HG03108 (cell line): ENCODE measurements around the gene KRT12.
"Not testable (repeated sequence)": the region's sequence is repeated elsewhere in the genome, so short reads cannot be mapped to it uniquely, and the experiment has no call there.

Experiments used
- ATAC-seq: cut with Tn5 transposase; IDR thresholded peaks from one replicate; pipeline ENCODE4 v1.9.1; 2021; ENCODE audit warnings: moderate library complexity; ENCODE audit not compliant: unreplicated experiment

KRT12 gene

DNA sequence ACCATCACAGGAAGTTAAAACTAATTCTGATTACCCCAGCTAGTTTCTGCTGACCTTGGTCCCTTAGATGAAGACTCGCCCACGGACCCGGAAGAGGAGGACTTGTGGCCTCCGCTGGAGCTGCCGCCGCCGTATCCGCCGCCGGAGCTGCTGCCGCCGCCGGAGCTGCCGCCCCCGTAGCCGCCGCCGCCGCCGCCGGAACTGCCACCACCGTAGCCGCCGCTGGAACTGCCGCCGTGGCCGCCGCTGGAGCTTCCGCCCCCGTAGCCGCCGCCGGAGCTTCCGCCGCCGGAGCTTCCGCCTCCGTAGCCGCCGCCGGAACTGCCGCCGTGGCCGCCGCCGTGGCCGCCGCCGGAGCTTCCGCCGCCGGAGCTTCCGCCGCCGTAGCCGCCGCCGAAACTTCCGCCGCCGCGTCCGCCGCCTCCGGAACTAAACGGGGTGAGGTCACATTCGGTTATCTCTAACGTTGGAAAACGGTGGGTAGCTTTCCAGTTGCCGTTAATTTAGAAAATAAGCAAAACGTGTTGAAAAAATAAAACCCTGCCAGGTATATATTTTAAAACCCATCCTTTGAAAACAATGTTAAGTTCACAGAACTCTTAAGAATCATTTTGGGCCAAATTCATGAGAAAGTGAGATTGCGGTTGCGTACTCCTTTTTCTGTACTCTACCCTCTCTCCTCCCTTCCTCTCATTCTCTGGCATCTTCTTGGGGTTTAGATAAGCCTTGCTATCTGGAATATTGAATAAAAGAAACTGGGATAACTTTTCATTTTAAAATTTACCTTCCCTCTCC, 48.1 kb downstream of the KRT12 start:
- peak; percentile 77 for ATAC-seq

DNA sequence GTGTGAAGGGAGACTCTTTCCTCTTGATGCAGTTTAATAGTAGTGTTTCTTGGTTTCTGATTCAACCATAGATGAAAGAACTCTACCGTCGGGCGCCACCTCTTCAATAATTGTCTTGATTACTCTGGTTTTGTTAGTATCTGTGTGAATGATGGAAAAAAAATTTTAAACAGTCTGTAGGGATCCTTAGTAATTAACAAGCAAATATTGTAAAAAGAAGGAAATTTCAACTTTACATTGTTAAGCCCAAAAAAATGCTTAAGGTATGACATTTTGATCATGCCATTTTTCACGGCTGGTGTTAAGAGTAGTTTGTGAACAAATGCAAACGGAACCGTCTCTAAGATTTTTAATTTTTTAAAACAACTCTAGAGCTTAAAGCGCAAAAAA, 48.7 kb downstream of the KRT12 start:
- ATAC-seq = no peak

DNA sequence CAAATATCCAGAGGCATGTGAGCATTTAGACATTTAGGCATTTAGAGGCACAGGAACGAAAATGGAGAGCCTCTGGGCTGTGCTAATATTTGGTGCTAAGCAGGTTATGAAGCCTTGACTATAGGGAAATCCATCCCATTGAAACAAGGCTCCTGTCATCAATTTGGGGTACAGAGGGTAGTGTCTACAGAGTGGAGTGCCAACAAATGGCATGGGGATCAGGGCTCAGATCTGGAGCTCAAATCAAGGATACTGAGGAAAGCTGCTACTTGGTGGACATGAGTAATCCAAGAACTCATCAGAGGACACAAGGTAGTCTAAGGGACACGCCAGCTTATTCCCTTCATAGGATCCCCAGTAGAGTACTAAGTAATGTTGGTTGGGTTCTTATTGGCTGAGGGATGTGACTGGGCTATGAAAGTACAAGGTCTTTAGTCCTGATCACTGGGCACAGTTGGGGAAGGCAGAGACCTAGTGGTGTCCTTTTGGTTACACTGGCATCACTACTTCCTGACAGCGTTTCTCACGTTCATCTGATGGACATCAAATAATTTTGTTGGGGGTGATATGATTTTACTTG, 49.8 kb downstream of the KRT12 start:
- ATAC-seq = no peak

DNA sequence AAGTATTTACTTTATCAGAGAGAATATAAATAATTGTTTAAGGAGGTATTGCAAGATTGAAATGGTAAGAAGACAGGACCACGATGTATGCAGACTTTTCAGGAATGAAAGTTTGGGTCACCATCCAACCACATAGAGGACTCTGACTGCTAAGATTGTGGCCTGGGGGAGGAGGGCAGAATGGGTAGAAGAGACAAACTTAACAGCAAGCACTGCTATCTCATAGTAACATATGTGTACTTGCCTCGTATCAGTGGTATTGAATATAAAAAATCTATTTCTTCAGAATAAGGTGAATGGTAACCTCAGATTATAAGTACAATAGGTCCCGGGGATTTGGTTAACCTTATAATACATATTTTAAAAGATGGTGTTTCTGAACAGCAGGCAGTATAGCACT, 50.5 kb downstream of the KRT12 start:
- no peak for ATAC-seq

DNA sequence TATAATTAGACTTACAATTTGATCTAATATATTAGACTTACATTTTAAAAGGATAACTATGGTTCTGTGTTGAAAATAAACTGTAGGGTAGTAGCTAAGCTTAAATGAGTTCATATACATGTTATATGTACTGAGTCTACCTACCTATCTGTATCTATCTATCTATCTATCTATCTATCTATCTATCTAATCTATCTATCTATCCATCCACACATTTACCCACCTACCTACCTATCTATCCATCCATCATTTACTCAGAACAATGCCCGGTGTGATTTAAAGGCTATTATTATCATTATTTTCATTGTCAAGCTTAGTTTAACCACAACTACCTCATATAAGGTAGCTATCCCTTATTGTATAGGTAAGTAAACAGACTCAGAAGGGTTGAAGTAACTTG, 51.6 kb downstream of the KRT12 start:
- ATAC-seq = no peak

DNA sequence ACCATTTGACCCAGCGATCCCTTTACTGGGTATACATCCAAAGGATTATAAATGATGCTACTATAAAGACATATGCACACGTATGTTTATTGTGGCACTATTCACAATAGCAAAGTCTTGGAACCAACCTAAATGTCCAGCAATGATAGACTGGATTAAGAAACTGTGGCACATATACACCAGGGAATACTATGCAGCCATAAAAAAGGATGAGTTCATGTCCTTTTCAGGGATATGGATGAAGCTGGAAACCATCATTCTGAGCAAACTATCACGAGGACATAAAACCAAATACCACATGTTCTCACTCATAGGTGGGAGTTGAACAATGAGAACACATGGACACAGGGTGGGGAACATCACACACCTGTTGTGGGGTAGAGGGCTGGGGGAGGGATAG, 52.4 kb downstream of the KRT12 start:
- not testable (repeated sequence) for ATAC-seq

DNA sequence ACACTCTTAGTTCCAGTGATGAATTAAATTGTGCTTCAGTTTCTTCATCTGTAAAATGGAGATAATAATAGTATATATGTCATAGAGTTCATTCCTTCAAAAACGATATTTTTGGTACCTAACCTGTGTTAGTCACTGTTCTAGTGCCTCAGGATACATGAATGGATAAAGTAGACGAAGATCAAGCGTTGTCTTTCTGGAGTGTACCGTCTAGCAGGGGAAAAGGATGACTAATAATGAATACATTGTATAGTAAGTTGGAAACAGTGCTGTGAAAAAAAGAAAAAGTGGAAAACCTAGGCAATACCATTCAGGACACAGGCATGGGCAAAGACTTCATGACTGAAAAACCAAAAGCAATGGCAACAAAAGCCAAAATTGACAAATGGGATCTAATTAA, 53.2 kb downstream of the KRT12 start:
- no peak for ATAC-seq

DNA sequence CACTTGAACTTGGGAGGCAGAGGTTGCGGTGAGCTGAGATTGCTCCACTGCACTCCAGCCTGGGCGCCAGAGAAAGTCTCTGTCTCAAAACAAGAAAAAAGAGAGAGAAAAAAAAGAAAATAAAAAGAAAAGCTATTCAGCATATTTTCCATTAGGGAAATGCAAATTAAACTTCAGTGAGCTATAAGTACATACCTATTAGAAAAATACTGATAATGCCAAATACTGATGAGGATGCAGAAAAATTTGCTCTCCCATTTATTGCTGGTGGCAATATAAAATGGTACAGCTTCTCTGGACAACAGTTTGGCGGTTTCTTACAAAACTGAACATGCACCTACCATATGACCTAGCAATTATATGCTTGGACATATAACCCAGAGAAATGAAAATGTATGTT, 54.4 kb downstream of the KRT12 start:
- no peak for ATAC-seq
